SH-SY5Y (cell line): ENCODE measurements around the gene KIAA1191.

ENCODE experiments used
- GATA2 ChIP-seq: IDR thresholded peaks from 2 replicates; pipeline ENCODE4 v1.6.1; 2011; ENCODE audit warnings: mild to moderate bottlenecking, low read depth, low read length
- GATA3 ChIP-seq: IDR thresholded peaks from 2 replicates; pipeline ENCODE4 v1.6.1; 2011; ENCODE audit warnings: low read depth, mild to moderate bottlenecking, low read length, moderate library complexity

- TF ChIP-seq GATA2 (no peak), GATA3 (no peak)
Observed at GRCh38 chr5:176400382-176401156, 39.0 kb upstream of the KIAA1191 start.
